22Rv1 (cell line): Measurements from ENCODE around the gene EIF4A3.

Experiments
- CTCF ChIP-seq: fragments of 450-650 bp; IDR thresholded peaks from 2 replicates; pipeline ENCODE4 v1.5.1; 2017; ENCODE audit warnings: mild to moderate bottlenecking
- ZFX ChIP-seq: fragments of 450-650 bp; IDR thresholded peaks from 2 replicates; pipeline ENCODE4 v1.6.1; 2017; ENCODE audit warnings: antibody characterized with exemption, borderline replicate concordance

- TF ChIP-seq CTCF (peak; percentile 39), ZFX (no peak)
Measured at GRCh38 chr17:80124351-80124981, 22.5 kb downstream of the EIF4A3 start.
